Measurements from ENCODE around the gene STX16. TPM values are rescaled to one million over a fixed set of nuclear protein-coding genes. Genes with fewer than 3 reads are reported as not detected.
A peak's percentile ranks its signal among the peaks of the same experiment; 100 is the strongest.

STX16 gene
- polyA plus RNA-seq, 3 donors: 60.2 to 88.8 (median 64.3) TPM

- DNase-seq (ENCODE audit: extremely low read depth in 1 of 11, low read depth in 9 of 11, low spot score in 4 of 11): no peak
Observed at GRCh38 chr20:58685988-58686387, 34.9 kb downstream of the STX16 start.

GRCh38 chr20:58688414-58688813 lies 37.3 kb downstream of the STX16 start:
- DNase-seq (ENCODE audit: extremely low read depth in 1 of 11, low read depth in 9 of 11, low spot score in 4 of 11): no peak

- DNase-seq (ENCODE audit: extremely low read depth in 1 of 11, low read depth in 9 of 11, low spot score in 4 of 11): no peak
Observed at GRCh38 chr20:58688840-58689239, 37.8 kb downstream of the STX16 start.

GRCh38 chr20:58690396-58691135 lies 39.5 kb downstream of the STX16 start:
- DNase-seq (ENCODE audit: extremely low read depth in 1 of 11, low read depth in 9 of 11, low spot score in 4 of 11): no peak

- no peak for DNase-seq (ENCODE audit: extremely low read depth in 1 of 11, low read depth in 9 of 11, low spot score in 4 of 11)
Observed at GRCh38 chr20:58691773-58692578, 40.9 kb downstream of the STX16 start.

GRCh38 chr20:58692579-58693225 lies 41.6 kb downstream of the STX16 start, which contains the start of gene NPEPL1:
Gene NPEPL1 (plus strand): TSS chr20:58692800. CDS start chr20:58692901, 101 bp downstream.
- DNase-seq (ENCODE audit: extremely low read depth in 1 of 11, low read depth in 9 of 11, low spot score in 4 of 11): peak in 4 of 11 donors; percentile 47 to 62 (median 59)

GRCh38 chr20:58693226-58694006 lies 42.3 kb downstream of the STX16 start:
- DNase-seq (ENCODE audit: extremely low read depth in 1 of 11, low read depth in 9 of 11, low spot score in 4 of 11): no peak

GRCh38 chr20:58694241-58695083 lies 43.4 kb downstream of the STX16 start:
- DNase-seq (ENCODE audit: extremely low read depth in 1 of 11, low read depth in 9 of 11, low spot score in 4 of 11): no peak

GRCh38 chr20:58695084-58695722 lies 44.1 kb downstream of the STX16 start:
- no peak for DNase-seq (ENCODE audit: extremely low read depth in 1 of 11, low read depth in 9 of 11, low spot score in 4 of 11)

GRCh38 chr20:58695895-58696375 lies 44.9 kb downstream of the STX16 start:
- DNase-seq (ENCODE audit: extremely low read depth in 1 of 11, low read depth in 9 of 11, low spot score in 4 of 11): no peak

- DNase-seq (ENCODE audit: extremely low read depth in 1 of 11, low read depth in 9 of 11, low spot score in 4 of 11): no peak
Observed at GRCh38 chr20:58696411-58696961, 45.4 kb downstream of the STX16 start.

GRCh38 chr20:58697201-58697866 lies 46.3 kb downstream of the STX16 start:
- no peak for DNase-seq (ENCODE audit: extremely low read depth in 1 of 11, low read depth in 9 of 11, low spot score in 4 of 11)

GRCh38 chr20:58697867-58698703 lies 47.0 kb downstream of the STX16 start:
- DNase-seq (ENCODE audit: extremely low read depth in 1 of 11, low read depth in 9 of 11, low spot score in 4 of 11): no peak

GRCh38 chr20:58698741-58699622 lies 47.9 kb downstream of the STX16 start:
- no peak for DNase-seq (ENCODE audit: extremely low read depth in 1 of 11, low read depth in 9 of 11, low spot score in 4 of 11)

GRCh38 chr20:58699623-58700107 lies 48.6 kb downstream of the STX16 start:
- no peak for DNase-seq (ENCODE audit: extremely low read depth in 1 of 11, low read depth in 9 of 11, low spot score in 4 of 11)

Measured in renal cortex interstitium (tissue), 11 donors.